Measurements from ENCODE around the gene PCCA. TPM values are rescaled to one million over a fixed set of nuclear protein-coding genes. Genes with fewer than 3 reads are reported as not detected.
A peak's percentile ranks its signal among the peaks of the same experiment; 100 is the strongest.
"Not testable (repeated sequence)": the region's sequence is repeated elsewhere in the genome, so short reads cannot be mapped to it uniquely, and the experiment has no call there.

Gene PCCA
- total RNA-seq, 1 donor from 2014 or later = 200 TPM

DNA sequence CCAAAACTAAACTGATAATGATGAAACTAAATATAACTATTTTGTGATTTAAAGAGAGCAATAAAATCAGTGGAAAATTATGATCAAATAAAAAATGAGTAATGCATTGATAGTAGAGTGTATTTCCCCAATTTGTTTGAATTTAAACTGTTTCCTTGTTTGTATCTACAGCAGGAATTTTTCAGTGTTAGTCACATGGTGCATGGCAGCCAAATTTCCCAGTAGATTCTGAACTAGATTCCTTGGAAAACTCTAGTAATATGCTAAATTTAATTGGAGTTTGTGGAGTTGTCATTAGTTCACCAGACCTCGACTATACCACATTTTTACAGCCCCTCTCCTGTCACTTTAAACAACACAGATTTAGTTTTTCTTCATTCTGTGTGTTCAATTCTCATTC, 156.2 kb downstream of the PCCA start:
- DNase-seq = no peak

DNA sequence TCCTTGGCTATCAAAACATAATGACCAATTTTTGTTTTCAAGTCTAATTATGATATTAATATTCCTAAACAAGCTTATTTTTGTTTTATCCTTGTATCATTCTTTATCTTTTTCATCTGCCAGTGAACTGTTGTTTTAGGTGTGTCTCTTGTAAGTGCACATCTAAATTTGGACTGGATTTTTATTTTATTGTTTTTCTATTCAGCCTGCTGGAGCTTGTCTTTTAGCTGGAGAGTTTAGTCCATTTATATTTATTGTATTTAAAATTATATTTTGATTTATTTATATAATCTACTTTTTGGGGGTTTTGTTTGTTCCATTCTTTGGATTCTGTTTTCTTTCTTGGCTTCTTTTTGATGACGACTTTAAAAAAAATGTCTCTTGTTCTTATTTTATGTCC, 159.0 kb downstream of the PCCA start:
- DNase-seq = no peak

DNA sequence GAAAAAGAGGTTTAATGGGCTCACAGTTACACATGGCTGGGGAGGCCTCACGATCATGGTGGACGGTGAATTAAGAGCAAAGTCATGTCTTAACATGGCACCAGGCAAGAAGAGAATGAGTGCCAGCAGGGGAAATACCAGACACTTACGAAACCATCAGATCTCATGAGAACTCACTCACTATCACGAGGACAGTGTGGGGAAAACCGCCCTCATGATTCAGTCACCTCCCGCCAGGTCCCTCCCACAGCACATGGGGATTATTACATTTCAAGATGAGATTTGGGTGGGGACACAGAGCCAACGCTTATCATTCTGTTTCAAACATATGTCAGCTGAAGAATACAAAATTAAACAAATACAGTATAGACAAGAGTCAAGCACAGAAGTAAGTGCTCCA, 165.1 kb downstream of the PCCA start:
- no peak for DNase-seq

DNA sequence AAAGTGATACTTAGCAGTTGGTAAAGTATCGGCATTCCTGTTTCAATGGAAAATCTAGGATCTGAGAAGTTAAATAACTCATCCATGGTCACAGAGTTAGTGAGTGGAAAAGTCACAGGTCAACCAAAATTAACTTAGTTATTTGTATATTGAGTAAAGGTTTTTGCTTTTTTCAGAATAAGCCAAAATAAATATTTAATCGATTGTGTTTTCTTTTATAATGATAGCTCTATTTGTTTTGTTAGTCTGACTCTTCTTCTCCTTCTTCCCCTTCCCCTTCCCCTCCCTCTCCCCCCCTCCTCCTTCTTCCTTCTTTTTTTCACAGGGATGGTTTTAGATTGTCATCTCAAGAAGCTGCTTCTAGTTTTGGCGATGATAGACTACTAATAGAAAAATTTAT, 173.5 kb downstream of the PCCA start:
- no peak for DNase-seq

DNA sequence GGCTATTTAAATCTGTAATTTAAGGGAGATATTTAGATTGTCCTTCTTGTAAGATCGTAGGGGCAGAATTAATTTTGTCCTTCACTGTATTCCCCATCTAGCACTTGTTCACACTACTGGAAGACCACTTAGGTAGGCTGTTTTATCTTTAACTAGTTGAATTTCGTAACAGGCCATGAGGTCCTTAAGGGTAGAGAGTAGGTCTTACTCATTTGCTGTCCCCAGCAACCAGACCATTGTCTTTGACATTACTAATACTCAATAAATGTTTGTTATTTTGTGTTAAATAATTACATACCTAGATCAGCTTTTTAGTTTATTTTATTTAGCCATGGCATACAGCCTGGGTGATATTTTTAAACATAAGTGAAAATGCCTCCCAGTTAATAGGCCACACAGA, 177.1 kb downstream of the PCCA start:
- no peak for DNase-seq

DNA sequence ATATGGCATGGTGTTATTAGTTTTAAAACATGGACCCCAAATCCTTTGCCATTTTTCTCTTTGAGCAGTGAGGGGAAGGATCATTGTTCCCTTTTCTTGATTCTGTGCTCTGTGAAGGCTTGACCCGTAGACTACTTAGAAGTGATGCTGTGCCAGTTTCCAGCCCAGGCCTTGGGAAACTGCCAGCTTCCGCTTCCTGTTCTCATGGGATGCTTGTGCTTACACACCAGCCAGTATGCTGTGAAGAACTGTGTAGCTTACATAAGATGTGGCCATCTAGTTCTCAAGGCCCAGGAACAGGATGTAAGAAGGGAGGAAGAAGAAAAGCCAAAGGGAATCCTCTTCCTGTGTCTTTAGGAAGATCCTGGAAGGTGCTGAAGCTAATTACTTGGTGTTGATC, 180.9 kb downstream of the PCCA start:
- DNase-seq = peak; percentile 17

DNA sequence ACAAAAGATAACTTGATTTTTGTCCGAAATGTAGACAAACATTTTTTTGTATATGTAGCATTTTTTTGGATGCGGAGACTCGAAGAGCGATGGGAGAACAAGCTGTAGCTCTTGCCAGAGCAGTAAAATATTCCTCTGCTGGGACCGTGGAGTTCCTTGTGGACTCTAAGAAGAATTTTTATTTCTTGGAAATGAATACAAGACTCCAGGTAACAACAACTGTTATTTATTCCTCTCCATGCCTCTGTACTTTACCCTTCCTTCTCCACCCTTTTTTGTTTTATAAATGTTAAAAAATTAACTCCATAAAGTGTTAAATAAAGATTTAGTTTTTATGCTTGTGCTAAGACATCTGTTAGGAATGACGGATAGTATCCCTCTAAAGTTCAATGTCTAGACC, 184.2 kb downstream of the PCCA start:
- no peak for DNase-seq

DNA sequence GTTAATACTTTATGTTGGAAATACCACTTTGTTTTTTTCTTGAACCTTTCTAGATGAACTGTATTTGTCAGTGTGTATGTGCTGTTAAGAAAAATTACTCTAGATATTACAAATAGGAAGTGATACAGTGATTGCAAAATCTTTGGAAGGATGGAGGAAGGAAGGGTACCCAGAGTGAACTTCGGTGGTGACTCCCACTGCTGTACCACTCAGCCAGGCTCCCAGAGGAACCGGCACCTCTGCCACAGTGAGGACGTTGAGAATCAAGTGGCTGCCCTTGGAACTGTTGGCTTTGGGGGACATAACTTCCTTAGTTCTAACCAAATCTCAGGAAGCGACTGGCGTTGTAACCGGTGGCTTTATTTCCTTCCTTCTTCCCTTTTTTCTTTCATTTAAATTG, 184.7 kb downstream of the PCCA start:
- DNase-seq = no peak

DNA sequence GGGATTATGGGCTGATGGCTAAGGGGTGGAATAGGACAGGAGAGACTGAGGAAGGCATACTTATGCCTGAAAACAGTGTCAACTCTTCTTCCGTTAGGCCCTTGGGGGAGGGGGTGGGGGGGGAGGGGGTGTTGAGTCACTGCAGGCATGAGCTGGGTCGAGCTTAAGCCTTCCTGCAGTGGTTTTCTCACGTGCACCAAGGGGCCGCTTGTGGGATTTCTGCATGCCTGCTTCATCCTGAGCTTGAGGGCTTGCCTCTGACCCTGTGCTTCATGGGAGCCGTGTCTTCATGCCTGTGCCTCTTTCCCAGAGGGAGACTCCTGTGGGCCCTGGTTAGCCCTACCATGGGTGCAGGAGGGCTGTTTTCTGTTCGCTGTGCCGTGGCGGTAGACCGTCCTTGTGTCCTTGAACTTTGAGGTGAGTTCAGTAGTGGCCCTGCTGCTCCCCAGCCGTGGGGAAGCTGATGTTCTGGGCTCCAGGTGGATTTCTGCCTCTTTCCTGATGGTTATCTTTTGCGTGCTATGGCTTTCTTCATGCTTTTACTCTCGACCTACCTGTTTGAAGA, 186.1 kb downstream of the PCCA start:
- no peak for DNase-seq

DNA sequence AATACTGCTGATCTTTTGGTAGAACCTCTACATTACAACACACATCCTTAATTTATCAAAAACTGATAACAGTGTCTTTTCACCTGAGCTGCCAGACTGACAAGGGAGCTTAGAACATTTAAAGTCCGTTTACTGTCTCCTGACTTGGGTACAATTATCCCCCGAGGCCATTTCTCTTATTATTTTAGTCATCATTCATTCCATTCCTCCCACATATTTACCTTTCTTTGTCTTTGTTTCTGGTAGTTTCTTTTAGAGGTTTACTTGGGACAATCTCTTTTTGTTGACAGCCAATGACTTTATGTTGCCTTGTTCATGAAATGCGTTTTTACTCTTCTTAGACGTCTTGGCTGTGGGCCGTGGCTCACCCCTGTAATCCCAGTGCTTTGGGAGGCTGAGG, 186.9 kb downstream of the PCCA start:
- DNase-seq = no peak

DNA sequence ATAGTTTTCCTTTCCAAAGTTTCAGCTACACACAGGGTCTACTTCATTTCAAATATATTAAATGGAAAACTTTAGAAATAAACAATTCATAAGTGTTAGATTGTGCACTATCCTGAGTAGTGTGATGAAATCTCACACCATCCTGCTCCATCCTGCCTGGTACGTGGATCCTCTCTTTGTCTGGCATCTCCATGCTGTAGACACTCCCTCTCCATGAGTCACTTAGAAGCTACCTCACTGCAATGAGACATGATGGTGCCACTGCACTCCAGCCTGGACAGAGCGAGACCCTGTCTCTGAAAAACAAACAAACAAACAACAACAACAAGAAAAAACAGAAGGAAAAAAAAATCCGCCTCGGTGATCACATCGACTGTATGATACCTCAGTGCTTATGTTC, 191.8 kb downstream of the PCCA start:
- DNase-seq = no peak

DNA sequence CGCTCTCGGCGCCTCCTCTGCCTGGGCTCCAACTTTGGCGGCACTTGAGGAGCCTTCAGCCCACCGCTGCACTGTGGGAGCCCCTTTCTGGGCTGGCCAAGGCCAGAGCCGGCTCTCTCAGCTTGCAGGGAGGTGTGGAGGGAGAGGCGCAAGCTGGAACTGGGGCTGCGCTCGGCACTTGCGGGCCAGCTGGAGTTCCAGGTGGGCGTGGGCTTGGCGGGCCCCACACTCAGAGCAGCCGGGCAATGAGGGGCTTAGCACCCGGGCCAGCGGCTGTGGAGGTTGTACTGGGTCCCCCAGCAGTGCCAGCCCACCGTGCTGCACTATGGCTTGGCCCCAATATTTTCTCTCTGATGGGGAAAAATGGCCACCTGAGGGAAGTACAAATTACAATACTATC, 193.4 kb downstream of the PCCA start:
- DNase-seq = not testable (repeated sequence)

DNA sequence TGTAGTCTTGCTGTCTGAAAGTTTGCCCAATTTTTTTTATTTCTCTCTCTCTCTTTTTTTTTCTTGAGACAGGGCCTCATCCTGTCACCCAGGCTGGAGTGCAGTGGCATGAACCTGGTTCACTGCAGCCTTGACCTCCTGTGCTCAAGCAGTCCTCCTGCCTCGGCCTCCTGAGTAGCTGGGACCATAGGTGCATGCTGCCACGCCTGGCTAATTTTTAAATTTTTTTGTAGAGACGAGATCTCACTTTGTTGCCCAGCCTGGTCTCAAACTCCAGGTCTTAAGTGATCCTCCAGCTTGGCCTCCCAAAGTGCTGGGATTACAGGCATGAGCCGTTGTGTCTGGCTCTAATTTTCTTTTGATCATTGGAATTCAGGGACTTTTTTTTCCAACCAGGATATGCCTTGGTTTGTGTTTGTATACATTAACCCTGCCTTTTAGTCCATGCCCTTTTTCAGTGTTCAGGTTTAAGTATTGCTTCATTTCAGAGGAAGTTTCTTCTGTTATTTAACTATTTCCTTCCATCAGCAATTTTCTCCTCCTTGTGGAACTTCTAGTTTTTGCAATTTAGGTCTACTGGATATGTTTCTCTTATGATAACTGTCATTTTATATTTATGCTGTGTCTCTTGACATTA, 201.4 kb downstream of the PCCA start:
- no peak for DNase-seq

DNA sequence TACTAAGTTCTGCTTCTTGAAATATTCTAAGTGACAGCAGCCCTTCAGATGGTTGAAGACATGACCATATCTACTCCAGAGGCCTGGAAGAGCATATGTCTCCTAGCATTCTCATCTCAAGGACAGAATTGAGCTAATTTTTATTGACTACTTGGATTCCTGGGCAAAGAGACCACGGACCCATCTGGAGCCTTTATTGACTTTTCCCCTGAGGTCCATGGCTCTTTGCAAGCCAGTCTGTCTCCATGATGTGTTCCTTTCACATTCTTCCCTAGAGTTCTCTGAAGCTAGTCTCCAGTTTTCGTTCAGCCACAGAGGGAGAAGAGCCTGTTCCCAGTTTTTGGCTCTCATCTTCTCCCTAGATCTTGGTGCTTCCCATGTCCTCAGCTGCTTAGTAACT, 202.7 kb downstream of the PCCA start:
- no peak for DNase-seq

DNA sequence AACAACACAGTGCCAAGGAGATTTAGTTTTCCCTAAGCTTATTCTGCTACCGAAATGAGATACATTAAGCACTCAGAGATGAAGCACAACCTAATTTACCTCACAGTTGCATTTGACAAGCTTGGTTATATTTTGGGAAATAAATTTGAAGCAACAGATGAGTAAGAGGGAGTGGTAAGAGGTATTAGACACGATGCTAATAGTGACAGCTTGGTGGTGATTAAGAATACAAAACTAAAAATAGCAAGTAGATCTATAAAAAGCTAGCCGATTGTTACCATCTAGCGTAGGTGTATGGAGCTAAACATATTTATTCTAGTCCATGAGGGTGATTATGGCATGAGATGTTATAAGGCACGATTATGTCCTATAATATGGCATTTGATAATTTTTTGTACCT, 208.5 kb downstream of the PCCA start:
- DNase-seq = no peak

DNA sequence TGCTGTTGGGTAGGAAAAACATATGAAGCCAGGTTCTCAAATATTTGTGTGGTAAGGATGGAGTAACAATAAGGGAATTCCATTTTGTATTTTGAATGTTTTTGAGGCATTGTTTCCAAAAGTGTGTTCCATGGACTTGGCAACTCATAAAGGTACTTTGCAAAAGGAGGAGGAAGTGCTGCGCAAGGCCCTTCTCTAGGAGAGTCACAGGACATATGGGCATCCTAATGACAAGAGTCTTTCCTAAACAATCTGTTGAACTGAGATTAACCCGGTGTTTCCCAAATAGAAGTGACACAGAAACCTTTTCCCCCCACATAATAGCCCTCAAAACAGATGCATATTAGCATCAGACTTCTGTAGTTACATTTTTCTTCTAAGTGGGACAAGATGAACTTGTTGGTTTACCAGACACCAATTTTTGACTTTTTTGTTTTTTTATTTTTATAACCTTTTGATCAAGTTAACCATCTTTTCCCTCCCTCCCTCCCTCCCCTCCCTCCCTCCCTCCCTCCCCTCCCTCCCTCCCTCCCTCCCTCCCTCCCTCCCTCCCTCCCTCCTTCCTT, 209.3 kb downstream of the PCCA start:
- DNase-seq = no peak

DNA sequence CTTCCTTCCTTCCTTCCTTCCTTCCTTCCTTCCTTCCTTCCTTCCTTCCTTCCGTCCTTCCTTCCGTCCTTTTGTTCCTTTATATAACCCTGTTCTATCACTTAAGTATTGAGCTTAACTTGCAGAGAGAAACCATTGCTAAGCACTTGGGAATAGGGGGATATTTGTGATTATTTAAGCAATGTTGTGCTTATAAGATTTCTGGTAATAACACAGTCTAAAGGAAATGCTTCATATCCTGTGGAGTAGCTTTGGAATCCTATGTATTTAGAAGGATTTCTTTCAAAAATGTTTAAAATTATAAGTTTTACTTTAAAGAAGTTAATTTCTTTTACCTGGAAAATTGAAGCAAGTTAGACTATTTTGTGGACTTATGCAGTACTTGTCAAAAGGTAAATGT, 209.8 kb downstream of the PCCA start:
- no peak for DNase-seq

DNA sequence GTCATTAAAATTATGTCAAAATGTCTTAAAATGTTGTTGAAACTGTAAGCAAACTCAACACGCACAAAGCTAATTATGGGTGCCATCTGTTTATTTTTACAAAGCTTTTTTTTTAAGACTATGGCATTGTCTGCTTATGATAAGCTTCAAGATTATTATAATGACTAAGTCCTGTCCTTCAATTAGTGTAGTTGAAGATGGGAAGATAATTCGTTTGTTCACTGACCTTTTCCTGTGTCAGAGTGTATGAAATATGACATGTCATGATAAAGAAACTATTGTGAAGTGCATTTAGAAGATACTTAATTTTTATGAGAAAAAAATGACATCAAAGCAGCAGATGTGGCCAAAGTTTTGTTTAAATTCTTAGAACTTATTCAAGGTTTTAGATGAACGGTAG, 211.3 kb downstream of the PCCA start:
- no peak for DNase-seq

DNA sequence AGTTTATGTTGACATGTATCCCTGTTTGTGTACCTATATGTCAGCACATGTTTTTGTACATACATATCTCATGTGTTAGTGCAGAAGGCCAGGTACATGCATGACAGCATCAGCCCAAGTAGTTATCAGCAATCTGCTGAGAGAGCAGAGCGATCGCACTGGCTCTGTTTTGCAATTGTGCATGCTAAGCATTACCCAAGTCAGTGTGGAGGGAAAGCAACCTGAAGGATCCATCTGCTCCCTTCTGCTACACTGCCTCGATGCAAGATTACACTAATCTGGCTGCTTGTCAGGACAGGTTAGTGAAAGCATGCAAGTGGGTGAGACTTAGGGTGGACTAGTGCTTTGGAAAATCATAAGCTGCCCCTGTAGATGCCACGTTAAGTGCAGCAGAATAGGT, 211.8 kb downstream of the PCCA start:
- no peak for DNase-seq

DNA sequence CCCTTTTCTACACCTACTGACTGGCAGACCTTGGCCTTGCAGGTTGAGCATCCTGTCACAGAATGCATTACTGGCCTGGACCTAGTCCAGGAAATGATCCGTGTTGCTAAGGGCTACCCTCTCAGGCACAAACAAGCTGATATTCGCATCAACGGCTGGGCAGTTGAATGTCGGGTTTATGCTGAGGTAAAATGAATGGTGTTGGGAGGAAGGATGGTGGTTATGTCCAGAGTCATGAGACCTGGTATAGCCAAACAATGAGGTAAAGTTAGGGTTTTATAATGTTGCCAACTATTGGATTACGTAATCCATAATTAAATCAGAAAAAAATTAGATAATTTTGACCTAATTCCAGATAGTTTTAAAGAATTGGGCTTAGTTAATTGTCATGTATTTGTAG, 212.5 kb downstream of the PCCA start:
- DNase-seq = no peak

DNA sequence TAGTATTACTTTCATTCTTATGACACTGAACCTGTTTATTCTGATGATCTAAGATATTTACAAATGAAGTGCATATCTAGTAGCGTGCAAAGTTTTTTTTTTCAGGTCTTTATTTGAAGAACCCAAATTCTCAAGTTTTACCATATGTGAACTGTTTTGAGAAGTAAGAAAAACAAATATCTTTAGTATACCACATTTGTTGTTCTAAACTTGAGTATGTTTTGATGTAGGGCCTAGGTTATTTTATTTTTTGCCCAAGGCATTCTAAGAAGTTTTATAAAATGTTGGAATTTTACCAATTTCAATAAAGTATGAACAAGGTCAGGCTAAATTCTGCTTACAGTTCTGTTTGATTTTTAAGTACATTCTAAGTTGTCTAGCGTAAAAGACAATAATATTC, 213.5 kb downstream of the PCCA start:
- DNase-seq = no peak

DNA sequence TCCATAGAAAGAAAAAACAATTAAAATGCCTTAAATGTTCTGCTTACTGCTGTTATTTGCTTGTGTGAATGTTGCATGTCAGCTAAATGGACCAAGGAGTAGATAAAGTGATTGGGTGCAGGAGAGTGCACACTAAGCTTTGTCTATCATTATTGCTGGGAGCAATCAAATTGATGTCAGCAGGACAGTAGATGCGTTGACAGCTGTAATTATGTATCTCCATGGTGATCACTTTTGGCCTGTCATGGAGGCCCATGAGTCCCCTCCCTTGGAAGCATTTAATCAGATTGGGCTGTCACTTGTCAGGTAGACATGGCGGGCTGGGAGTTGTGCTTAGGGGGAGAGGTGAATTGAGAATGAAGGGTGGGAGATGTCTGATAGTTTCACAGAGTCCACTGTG, 215.3 kb downstream of the PCCA start:
- DNase-seq = no peak

DNA sequence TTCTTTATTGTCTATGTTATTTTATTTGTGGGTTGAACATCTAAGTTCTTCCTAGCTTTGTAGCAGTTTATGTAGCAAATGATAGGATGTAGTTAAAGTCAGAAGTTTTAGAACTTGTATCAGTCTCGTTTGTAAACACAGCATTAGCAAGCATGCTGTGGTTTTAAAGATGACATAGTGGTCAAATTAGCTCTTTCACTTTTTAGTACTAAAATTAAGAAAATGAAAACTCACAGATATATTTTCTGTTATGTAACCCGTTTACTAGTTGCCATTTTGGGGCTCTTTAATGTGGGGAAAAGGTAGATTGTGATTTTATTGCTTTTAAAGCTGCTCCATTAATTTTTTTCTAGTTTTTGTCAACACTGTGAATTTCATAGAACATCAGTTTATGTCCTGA, 216.5 kb downstream of the PCCA start:
- DNase-seq = no peak

DNA sequence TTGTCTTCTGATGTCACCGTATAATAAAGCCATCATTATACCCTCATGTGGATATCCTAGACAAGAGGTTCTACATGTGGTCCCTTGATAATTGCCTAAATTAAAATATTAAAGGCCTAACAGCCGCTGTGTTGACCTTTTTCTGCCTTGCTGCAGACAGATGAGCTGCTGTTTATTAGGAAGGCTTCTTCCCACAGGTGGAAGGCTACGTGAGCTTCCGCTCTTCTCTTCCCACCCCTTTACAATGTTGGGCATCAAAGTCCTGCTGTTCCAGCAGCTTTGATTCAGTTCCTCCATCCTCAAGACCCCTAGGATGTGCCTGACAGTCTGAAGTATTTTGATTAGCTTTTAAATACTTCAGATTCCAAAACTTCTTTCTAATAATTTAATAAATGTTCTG, 217.1 kb downstream of the PCCA start:
- no peak for DNase-seq
